ENCODE measurements around the gene ODC1. TPM values are rescaled to one million over a fixed set of nuclear protein-coding genes. Genes with fewer than 3 reads are reported as not detected.

The ODC1 gene
- total and polyA plus RNA-seq, 2 experiments from 2014 or later = 23.3 to 70.3 TPM

DNA sequence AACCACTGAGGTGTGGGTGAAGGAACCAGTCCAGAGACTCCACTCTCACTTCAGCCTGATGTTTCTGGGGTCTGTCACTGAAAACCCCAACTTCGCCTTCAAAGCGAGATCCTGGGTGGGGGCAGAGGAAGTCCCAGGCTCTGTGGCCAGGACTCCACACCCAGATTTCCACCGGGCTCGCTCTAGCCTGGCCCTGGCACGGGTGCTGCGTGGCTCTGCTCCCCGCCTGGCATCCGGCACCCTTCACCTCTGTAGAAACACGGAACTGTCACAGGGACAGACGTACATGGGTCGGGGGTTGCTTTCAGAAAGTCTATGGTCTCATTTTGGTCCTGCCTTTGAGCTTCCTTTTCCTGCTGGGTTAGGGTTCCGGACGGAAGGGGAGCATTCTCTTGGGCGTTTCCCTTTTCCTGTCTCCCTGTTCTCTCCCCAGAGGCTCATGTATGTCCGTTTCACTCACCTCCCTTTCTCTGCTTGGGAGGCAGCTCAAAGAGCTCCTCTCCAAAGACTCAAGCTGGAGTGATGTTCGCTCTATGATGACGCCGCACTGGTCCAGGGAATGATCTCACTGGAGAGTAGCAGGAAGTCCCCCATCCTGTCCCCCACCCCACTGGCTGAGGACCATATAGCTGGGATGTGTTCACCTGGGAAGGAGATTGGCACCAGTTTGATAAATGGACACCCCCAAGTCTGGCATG, 41.5 kb downstream of the ODC1 start:
- no peak for ATAC-seq

More for the DNA sequence above, 41.5 kb downstream of the ODC1 start:
- no peaks in the 10 kb centered on the region for H3K36me3 Mint-ChIP-seq (ENCODE audit: low read depth)
- H3K4me1 Mint-ChIP-seq = peaks cover 14% of the 10 kb centered on the region
- no peaks in the 10 kb centered on the region; the same call in 1 of the 2 replicates for H3K4me1 ChIP-seq (ENCODE audit: insufficient read depth)
- no peak overlapping the region for H3K27ac Mint-ChIP-seq
- H3F3A ChIP-seq (replicated peaks; ENCODE audit: low read depth) = no peaks in the 10 kb centered on the region
- no peaks in the 10 kb centered on the region for H3K79me2 ChIP-seq (replicated peaks; ENCODE audit: insufficient read depth)
- peaks cover 8% of the 10 kb centered on the region for H3K27me3 Mint-ChIP-seq (ENCODE audit: insufficient read depth, low read depth, poor library complexity)
- no peak overlapping the region for H3K27ac ChIP-seq (ENCODE audit: low read depth)
- H3K4me2 ChIP-seq = no peak overlapping the region
- no peaks in the 10 kb centered on the region for H3K36me3 ChIP-seq (ENCODE audit: insufficient read depth)
- H3K9me3 Mint-ChIP-seq = no peaks in the 10 kb centered on the region
- DNase-seq (ENCODE audit: low spot score) = no peak
- H3K4me3 Mint-ChIP-seq = no peak overlapping the region
- no peaks in the 10 kb centered on the region for H3K9me2 ChIP-seq (ENCODE audit: insufficient read depth)
- H3K4me3 ChIP-seq = no peak overlapping the region
- H2AFZ ChIP-seq = no peak overlapping the region
- H3K27me3 ChIP-seq (ENCODE audit: insufficient read depth) = no peaks in the 10 kb centered on the region
- TF ChIP-seq ZNF331 (CRISPR knock-in tag; IDR thresholded peaks at IDR 0.05; ENCODE audit: low read depth) = no peak
- no peak for TF ChIP-seq POLR2AphosphoS5 (IDR thresholded peaks at IDR 0.05; ENCODE audit: low read depth)
- no peak for TF ChIP-seq NANOG (IDR thresholded peaks at IDR 0.05; ENCODE audit: borderline replicate concordance)
- TF ChIP-seq CREB1 (CRISPR knock-in tag; IDR thresholded peaks at IDR 0.05; ENCODE audit: low read depth) = no peak
- TF ChIP-seq EZH2 (IDR thresholded peaks at IDR 0.05; ENCODE audit: low read depth, unreplicated experiment) = no peak
- TF ChIP-seq, protein P1, sequence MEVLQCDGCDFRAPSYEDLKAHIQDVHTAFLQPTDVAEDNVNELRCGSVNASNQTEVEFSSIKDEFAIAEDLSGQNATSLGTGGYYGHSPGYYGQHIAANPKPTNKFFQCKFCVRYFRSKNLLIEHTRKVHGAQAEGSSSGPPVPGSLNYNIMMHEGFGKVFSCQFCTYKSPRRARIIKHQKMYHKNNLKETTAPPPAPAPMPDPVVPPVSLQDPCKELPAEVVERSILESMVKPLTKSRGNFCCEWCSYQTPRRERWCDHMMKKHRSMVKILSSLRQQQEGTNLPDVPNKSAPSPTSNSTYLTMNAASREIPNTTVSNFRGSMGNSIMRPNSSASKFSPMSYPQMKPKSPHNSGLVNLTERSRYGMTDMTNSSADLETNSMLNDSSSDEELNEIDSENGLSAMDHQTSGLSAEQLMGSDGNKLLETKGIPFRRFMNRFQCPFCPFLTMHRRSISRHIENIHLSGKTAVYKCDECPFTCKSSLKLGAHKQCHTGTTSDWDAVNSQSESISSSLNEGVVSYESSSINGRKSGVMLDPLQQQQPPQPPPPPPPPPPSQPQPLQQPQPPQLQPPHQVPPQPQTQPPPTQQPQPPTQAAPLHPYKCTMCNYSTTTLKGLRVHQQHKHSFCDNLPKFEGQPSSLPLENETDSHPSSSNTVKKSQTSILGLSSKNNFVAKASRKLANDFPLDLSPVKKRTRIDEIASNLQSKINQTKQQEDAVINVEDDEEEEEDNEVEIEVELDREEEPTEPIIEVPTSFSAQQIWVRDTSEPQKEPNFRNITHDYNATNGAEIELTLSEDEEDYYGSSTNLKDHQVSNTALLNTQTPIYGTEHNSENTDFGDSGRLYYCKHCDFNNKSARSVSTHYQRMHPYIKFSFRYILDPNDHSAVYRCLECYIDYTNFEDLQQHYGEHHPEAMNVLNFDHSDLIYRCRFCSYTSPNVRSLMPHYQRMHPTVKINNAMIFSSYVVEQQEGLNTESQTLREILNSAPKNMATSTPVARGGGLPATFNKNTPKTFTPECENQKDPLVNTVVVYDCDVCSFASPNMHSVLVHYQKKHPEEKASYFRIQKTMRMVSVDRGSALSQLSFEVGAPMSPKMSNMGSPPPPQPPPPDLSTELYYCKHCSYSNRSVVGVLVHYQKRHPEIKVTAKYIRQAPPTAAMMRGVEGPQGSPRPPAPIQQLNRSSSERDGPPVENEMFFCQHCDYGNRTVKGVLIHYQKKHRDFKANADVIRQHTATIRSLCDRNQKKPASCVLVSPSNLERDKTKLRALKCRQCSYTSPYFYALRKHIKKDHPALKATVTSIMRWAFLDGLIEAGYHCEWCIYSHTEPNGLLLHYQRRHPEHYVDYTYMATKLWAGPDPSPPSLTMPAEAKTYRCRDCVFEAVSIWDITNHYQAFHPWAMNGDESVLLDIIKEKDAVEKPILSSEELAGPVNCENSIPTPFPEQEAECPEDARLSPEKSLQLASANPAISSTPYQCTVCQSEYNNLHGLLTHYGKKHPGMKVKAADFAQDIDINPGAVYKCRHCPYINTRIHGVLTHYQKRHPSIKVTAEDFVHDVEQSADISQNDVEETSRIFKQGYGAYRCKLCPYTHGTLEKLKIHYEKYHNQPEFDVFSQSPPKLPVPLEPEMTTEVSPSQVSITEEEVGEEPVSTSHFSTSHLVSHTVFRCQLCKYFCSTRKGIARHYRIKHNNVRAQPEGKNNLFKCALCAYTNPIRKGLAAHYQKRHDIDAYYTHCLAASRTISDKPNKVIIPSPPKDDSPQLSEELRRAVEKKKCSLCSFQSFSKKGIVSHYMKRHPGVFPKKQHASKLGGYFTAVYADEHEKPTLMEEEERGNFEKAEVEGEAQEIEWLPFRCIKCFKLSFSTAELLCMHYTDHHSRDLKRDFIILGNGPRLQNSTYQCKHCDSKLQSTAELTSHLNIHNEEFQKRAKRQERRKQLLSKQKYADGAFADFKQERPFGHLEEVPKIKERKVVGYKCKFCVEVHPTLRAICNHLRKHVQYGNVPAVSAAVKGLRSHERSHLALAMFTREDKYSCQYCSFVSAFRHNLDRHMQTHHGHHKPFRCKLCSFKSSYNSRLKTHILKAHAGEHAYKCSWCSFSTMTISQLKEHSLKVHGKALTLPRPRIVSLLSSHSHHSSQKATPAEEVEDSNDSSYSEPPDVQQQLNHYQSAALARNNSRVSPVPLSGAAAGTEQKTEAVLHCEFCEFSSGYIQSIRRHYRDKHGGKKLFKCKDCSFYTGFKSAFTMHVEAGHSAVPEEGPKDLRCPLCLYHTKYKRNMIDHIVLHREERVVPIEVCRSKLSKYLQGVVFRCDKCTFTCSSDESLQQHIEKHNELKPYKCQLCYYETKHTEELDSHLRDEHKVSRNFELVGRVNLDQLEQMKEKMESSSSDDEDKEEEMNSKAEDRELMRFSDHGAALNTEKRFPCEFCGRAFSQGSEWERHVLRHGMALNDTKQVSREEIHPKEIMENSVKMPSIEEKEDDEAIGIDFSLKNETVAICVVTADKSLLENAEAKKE (CRISPR knock-in tag; IDR thresholded peaks at IDR 0.05) = no peak
- TF ChIP-seq ZNF114 (CRISPR knock-in tag; IDR thresholded peaks at IDR 0.05) = no peak
- TF ChIP-seq, protein P2, sequence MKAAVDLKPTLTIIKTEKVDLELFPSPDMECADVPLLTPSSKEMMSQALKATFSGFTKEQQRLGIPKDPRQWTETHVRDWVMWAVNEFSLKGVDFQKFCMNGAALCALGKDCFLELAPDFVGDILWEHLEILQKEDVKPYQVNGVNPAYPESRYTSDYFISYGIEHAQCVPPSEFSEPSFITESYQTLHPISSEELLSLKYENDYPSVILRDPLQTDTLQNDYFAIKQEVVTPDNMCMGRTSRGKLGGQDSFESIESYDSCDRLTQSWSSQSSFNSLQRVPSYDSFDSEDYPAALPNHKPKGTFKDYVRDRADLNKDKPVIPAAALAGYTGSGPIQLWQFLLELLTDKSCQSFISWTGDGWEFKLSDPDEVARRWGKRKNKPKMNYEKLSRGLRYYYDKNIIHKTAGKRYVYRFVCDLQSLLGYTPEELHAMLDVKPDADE (IDR thresholded peaks at IDR 0.05) = no peak
- TF ChIP-seq, protein P3, sequence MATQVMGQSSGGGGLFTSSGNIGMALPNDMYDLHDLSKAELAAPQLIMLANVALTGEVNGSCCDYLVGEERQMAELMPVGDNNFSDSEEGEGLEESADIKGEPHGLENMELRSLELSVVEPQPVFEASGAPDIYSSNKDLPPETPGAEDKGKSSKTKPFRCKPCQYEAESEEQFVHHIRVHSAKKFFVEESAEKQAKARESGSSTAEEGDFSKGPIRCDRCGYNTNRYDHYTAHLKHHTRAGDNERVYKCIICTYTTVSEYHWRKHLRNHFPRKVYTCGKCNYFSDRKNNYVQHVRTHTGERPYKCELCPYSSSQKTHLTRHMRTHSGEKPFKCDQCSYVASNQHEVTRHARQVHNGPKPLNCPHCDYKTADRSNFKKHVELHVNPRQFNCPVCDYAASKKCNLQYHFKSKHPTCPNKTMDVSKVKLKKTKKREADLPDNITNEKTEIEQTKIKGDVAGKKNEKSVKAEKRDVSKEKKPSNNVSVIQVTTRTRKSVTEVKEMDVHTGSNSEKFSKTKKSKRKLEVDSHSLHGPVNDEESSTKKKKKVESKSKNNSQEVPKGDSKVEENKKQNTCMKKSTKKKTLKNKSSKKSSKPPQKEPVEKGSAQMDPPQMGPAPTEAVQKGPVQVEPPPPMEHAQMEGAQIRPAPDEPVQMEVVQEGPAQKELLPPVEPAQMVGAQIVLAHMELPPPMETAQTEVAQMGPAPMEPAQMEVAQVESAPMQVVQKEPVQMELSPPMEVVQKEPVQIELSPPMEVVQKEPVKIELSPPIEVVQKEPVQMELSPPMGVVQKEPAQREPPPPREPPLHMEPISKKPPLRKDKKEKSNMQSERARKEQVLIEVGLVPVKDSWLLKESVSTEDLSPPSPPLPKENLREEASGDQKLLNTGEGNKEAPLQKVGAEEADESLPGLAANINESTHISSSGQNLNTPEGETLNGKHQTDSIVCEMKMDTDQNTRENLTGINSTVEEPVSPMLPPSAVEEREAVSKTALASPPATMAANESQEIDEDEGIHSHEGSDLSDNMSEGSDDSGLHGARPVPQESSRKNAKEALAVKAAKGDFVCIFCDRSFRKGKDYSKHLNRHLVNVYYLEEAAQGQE (IDR thresholded peaks at IDR 0.05; ENCODE audit: unreplicated experiment) = no peak
- no peak for TF ChIP-seq EZH2phosphoT487 (IDR thresholded peaks at IDR 0.05; ENCODE audit: unreplicated experiment)
- TF ChIP-seq STAT1 (IDR thresholded peaks at IDR 0.05; ENCODE audit: unreplicated experiment) = no peak
- no peak for TF ChIP-seq JUNB (IDR thresholded peaks at IDR 0.05; ENCODE audit: unreplicated experiment)
- TF ChIP-seq, protein P4, sequence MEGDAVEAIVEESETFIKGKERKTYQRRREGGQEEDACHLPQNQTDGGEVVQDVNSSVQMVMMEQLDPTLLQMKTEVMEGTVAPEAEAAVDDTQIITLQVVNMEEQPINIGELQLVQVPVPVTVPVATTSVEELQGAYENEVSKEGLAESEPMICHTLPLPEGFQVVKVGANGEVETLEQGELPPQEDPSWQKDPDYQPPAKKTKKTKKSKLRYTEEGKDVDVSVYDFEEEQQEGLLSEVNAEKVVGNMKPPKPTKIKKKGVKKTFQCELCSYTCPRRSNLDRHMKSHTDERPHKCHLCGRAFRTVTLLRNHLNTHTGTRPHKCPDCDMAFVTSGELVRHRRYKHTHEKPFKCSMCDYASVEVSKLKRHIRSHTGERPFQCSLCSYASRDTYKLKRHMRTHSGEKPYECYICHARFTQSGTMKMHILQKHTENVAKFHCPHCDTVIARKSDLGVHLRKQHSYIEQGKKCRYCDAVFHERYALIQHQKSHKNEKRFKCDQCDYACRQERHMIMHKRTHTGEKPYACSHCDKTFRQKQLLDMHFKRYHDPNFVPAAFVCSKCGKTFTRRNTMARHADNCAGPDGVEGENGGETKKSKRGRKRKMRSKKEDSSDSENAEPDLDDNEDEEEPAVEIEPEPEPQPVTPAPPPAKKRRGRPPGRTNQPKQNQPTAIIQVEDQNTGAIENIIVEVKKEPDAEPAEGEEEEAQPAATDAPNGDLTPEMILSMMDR (conservative IDR thresholded peaks at IDR 0.05; ENCODE audit: low read depth in 2 of 2) = no peak
- H4K20me1 ChIP-seq (replicated peaks; ENCODE audit: insufficient read depth) = no peaks in the 10 kb centered on the region
